ENCODE results near the gene CMIP. TPM values are rescaled to one million over a fixed set of nuclear protein-coding genes. Genes with fewer than 3 reads are reported as not detected.

The CMIP gene
- total RNA-seq, 1 experiment from 2014 or later: 68.0 TPM

DNA sequence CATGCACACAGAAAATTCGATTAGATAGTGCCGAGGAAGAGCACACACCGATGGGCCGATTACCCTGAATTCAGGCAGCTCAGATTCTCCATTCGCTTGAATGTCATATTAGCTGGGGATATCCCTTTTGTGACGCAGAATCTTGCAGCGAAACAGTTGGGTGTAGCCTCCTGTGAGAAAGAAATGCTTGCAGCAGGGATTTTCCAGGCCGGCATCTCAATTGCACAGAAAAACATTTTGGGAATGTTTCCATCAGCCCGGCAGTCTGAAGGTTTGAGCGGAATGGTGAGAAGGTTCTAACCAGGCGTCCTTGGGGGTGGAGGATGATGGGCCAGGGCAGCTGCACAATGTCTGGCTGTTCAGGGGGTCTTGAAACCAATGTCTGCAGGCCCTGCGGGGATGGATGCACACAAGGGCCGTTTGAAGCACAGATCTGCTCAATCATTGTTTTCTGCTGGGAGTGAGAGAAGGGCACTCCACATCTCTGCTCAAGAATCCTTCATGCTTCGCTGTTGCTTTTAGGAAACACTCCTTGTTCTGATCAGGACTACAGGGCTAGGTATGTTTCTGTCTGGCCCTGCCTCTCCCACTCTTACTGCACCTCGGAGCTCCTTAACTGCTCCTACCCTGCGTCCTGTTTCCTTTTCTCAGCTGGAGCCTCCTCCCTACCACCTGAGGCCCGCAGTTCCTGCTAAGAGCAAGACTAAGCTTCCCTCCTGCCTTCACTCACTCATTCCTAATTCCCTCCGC lies 94.6 kb downstream of the CMIP start:
- H3K27me3 ChIP-seq (replicated peaks; ENCODE audit: control insufficient read depth, insufficient read depth, low read length): no peaks in the 10 kb centered on the region
- Mint-ChIP-seq H3K9me3 (ENCODE audit: unreplicated experiment) (no peaks in the 10 kb centered on the region), H3K4me1 (ENCODE audit: low read depth, unreplicated experiment) (peaks cover 54% of the 10 kb centered on the region), H3K27ac (ENCODE audit: unreplicated experiment) (no peak overlapping the region), H3K4me3 (ENCODE audit: unreplicated experiment) (no peak overlapping the region), H3K36me3 (ENCODE audit: insufficient read depth, unreplicated experiment) (peaks cover 14% of the 10 kb centered on the region), H3K27me3 (ENCODE audit: insufficient read depth, unreplicated experiment) (no peaks in the 10 kb centered on the region)
- no peaks in the 10 kb centered on the region for H3K36me3 ChIP-seq (ENCODE audit: control insufficient read depth, insufficient read depth, low read length)
- CTCF ChIA-PET: no interaction called here
- H3K9me3 ChIP-seq: no peaks in the 10 kb centered on the region
- POLR2A ChIA-PET: no interaction called here
- intact Hi-C loops (cut with micrococcal nuclease; ENCODE audit: unreplicated experiment): no loop called here
- BruUV-seq (replicated peaks): no TSS peak
- no peak overlapping the region for H3K4me3 ChIP-seq (ENCODE audit: low read depth, low read length)
- H3K4me1 ChIP-seq: peaks cover 28% of the 10 kb centered on the region
- TF ChIP-seq, protein P1, sequence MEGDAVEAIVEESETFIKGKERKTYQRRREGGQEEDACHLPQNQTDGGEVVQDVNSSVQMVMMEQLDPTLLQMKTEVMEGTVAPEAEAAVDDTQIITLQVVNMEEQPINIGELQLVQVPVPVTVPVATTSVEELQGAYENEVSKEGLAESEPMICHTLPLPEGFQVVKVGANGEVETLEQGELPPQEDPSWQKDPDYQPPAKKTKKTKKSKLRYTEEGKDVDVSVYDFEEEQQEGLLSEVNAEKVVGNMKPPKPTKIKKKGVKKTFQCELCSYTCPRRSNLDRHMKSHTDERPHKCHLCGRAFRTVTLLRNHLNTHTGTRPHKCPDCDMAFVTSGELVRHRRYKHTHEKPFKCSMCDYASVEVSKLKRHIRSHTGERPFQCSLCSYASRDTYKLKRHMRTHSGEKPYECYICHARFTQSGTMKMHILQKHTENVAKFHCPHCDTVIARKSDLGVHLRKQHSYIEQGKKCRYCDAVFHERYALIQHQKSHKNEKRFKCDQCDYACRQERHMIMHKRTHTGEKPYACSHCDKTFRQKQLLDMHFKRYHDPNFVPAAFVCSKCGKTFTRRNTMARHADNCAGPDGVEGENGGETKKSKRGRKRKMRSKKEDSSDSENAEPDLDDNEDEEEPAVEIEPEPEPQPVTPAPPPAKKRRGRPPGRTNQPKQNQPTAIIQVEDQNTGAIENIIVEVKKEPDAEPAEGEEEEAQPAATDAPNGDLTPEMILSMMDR (IDR thresholded peaks at IDR 0.05; ENCODE audit: insufficient read depth in 1 of 2, low read depth in 1 of 2, low read length in 1 of 2, severe bottlenecking in 1 of 2, unreplicated experiment in 1 of 2): no peak
- DNase-seq: no peak

DNA sequence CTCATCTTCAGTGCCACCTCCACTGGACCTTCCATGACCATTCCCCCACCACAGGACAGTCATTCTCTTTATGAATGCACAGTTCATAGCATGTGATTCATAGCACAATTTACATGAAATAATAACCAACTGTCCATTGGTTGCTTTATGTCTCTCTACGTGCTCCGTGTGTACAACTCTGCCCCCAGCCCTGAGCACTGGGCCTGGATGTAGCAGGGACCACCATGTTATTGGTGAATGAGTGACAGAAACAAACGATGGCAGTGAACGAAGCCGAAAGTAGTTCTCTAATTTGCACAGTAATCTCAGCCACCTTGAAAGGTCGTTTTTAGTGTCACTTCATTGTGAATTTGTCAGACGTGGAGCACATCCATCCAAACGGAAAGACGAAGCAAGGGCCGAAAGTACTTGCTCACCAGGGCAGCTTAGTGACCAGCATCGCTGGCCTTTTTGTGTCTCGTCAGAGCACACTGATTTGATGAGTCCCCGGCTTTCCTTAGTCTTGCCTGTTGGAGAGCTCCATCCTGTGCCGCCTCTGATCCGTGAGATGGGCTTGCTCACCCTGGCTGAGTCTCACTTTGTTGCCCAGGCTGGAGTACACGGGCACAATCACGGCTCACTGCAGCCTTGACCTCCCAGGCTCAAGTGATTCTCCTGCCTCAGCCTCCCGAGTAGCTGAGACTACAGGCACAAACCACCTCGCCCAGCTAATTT lies 95.3 kb downstream of the CMIP start:
- peaks cover 54% of the 10 kb centered on the region for H3K4me1 Mint-ChIP-seq (ENCODE audit: low read depth, unreplicated experiment)
- TF ChIP-seq, protein P1 (IDR thresholded peaks at IDR 0.05; ENCODE audit: insufficient read depth in 1 of 2, low read depth in 1 of 2, low read length in 1 of 2, severe bottlenecking in 1 of 2, unreplicated experiment in 1 of 2): no peak
- ChIA-PET POLR2A (no interaction called here), CTCF (no interaction called here)
- H3K9me3 Mint-ChIP-seq (ENCODE audit: unreplicated experiment): no peaks in the 10 kb centered on the region
- Histone ChIP-seq H3K36me3 (ENCODE audit: control insufficient read depth, insufficient read depth, low read length) (no peaks in the 10 kb centered on the region), H3K9me3 (no peaks in the 10 kb centered on the region), H3K27me3 (replicated peaks; ENCODE audit: control insufficient read depth, insufficient read depth, low read length) (no peaks in the 10 kb centered on the region), H3K4me1 (peaks cover 35% of the 10 kb centered on the region), H3K4me3 (ENCODE audit: low read depth, low read length) (no peak overlapping the region)
- no TSS peak for BruUV-seq (replicated peaks)
- H3K27ac Mint-ChIP-seq (ENCODE audit: unreplicated experiment): no peak overlapping the region
- H3K4me3 Mint-ChIP-seq (ENCODE audit: unreplicated experiment): no peak overlapping the region
- H3K36me3 Mint-ChIP-seq (ENCODE audit: insufficient read depth, unreplicated experiment): peaks cover 9% of the 10 kb centered on the region
- H3K27me3 Mint-ChIP-seq (ENCODE audit: insufficient read depth, unreplicated experiment): no peaks in the 10 kb centered on the region
- intact Hi-C loops (cut with micrococcal nuclease; ENCODE audit: unreplicated experiment): no loop called here
- no peak for DNase-seq

DNA sequence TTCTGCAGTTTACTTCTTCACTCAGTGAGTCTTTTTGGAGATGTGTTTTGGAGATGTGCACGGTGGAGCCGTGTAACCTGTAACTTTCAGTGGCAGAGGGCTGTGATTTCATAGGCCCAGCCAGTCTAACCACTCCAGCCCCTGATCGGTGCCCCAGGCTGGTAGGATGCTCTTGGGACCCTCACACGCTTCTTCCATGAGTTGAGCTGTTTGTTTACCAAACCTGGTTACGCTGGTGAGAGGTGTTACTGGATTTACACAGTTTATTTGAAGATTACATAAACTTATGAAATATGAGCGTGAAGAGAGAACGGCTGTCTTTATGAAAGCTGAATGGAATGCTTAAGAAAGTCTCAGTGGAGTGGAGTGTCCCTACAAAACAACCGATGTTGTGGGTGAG lies 96.7 kb downstream of the CMIP start:
- intact Hi-C loops (cut with micrococcal nuclease; ENCODE audit: unreplicated experiment): no loop called here
- Histone ChIP-seq H3K4me1 (peaks cover 37% of the 10 kb centered on the region), H3K36me3 (ENCODE audit: control insufficient read depth, insufficient read depth, low read length) (no peaks in the 10 kb centered on the region), H3K4me3 (ENCODE audit: low read depth, low read length) (no peak overlapping the region), H3K9me3 (no peaks in the 10 kb centered on the region), H3K27me3 (replicated peaks; ENCODE audit: control insufficient read depth, insufficient read depth, low read length) (no peaks in the 10 kb centered on the region)
- no peaks in the 10 kb centered on the region for H3K9me3 Mint-ChIP-seq (ENCODE audit: unreplicated experiment)
- POLR2A ChIA-PET: no interaction called here
- BruUV-seq (replicated peaks): no TSS peak
- DNase-seq: no peak
- peaks cover 8% of the 10 kb centered on the region for H3K36me3 Mint-ChIP-seq (ENCODE audit: insufficient read depth, unreplicated experiment)
- TF ChIP-seq, protein P1 (IDR thresholded peaks at IDR 0.05; ENCODE audit: insufficient read depth in 1 of 2, low read depth in 1 of 2, low read length in 1 of 2, severe bottlenecking in 1 of 2, unreplicated experiment in 1 of 2): no peak
- H3K27ac Mint-ChIP-seq (ENCODE audit: unreplicated experiment): peak overlapping the region; percentile 74
- H3K27me3 Mint-ChIP-seq (ENCODE audit: insufficient read depth, unreplicated experiment): no peaks in the 10 kb centered on the region
- CTCF ChIA-PET: no interaction called here
- H3K4me1 Mint-ChIP-seq (ENCODE audit: low read depth, unreplicated experiment): peaks cover 56% of the 10 kb centered on the region
- no peak overlapping the region for H3K4me3 Mint-ChIP-seq (ENCODE audit: unreplicated experiment)
